Embryonic facial prominence (tissue), 1 donor: ENCODE data around the gene TGFBR1.
A peak's percentile ranks its signal among the peaks of the same experiment; 100 is the strongest.

Experiments used
- DNase-seq: peaks from one replicate; pipeline ENCODE4 v3.0.0-alpha.2; 2016; ENCODE audit errors: extremely low spot score

Gene TGFBR1

GRCh38 chr9:99106044-99106375, 1.1 kb downstream of the TGFBR1 start:
- peak; percentile 40 for DNase-seq

GRCh38 chr9:99107421-99107820, 2.5 kb downstream of the TGFBR1 start:
- no peak for DNase-seq

DNA sequence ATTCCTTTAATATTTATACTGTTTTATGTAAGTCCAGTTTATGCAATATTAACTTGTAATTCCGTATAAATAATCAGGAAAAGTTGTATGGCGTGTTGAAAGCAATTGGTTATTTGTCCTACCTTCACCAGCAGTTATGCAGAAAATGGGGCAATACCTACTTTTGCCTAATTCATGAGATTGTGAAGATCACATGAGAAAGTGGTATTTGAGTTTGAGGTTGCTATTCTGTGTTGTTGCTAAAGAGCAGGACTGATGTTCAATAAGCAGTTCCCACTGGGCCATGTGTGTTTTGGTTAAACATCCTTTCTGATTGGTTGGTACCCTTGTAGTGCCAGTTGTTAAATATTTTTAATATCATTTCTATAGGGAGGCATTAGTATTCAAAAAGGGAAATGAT, 3.2 kb downstream of the TGFBR1 start:
- no peak for DNase-seq

GRCh38 chr9:99109522-99109921, 4.6 kb downstream of the TGFBR1 start:
- no peak for DNase-seq

DNA sequence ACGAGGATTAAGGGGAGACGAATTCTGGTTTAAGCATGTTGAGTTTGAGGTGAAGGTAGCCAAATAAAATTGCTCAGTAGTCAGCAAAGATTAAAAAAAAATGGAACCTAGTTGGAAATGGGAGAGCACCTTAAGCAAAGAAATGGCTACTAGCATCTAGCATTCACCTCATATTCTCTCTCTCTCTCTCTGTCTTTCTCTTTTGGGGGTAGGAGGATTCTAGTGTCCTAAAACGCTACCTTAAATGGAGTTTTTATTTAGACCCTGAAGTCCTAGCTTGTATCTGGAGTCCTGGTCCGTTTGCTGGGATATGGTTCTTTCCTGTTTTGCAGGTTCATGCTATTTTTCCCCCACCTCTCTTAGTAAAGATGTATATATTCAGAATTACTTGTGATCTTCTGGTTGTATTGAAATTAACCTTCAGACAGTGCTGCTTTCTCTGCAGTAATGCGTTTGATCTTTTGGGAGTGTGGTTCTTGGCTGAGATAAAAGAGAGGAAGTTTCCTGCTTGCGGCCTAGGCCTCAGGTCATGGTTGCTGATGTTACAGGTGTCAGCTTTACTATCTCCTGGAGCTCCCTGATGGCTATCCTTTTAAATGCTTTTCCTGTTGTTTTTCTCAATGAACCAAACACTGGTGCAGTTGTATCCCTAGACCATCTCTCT, 8.0 kb downstream of the TGFBR1 start:
- no peak for DNase-seq

DNA sequence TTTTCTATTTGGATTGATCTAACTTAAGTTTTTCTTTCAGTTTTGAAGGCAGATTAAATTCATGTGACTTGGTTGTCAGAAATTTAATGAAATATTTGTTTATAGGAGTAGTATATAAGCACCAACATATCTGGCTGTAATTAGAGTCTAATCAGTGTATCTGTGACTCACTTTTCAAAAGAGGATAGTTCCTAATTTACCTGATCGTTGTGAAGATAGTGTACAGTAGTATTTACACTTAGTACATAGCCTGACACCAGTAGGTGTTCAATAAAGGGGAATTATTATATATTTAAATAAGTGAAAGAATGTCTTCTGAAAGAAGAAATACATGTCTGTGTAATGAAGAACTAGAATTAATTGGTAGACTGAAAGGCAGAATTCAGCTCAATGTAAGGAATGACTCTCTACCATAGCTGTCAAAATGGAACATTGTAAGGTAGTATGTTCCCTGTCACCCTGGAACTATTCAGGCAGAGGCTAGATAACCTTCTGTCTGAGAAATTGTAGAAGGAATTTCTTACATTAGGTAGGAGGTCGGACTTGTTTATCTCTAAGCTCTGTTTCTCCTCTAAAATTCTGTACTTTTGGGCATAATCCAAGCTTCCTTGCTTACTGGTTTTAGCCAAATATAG, 8.6 kb downstream of the TGFBR1 start:
- no peak for DNase-seq

GRCh38 chr9:99114049-99114440, 9.1 kb downstream of the TGFBR1 start:
- DNase-seq: no peak

DNA sequence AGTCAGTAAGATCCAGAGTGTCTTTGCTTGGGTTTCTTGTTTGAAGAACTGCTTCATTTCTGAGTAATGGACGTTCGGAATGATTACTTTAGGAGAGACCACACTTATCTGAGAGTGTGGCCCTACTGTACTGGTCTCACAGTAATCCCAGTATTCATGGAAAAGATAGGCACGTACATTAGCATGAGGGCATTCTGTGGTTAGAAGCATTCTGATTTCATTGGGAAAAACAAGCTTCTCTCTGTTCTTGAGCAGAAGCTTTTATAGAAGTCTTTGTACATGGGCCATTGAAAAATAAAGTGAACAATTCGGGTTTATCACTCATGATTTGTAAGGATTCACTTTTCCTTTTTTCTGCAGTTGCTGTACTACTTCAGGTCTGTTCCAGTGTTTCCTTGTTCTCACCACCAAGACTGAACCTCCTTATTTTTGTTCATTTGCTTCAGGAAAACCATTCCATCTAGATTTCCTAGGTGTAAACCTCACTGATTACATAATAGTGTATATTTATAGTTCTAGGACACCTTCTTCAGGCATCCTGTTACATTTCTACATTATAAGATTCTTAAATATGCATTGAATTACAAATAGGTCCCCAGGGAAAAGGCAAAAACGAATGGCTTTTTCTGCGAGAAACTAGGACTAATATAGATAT, 10.1 kb downstream of the TGFBR1 start:
- no peak for DNase-seq

DNA sequence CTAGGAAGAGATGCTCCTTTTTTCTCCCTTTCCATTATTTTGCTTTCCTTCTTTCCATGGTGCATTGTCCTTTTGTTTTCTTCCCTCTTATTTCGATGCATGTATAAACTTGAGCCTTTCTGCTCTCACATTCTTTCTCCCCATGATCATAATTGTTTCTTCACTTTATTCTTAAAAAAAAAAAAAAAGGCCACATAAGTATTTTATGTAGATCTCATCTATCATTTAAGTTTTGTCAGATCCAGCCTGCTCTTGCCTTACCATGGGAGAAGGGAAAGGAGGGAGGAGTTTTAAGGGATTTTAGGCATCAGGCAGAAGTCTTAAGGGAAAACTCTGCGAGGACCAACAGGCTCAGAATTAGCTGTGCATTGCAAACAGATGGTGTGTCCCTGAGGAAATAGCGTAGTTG, 11.1 kb downstream of the TGFBR1 start:
- DNase-seq: no peak

DNA sequence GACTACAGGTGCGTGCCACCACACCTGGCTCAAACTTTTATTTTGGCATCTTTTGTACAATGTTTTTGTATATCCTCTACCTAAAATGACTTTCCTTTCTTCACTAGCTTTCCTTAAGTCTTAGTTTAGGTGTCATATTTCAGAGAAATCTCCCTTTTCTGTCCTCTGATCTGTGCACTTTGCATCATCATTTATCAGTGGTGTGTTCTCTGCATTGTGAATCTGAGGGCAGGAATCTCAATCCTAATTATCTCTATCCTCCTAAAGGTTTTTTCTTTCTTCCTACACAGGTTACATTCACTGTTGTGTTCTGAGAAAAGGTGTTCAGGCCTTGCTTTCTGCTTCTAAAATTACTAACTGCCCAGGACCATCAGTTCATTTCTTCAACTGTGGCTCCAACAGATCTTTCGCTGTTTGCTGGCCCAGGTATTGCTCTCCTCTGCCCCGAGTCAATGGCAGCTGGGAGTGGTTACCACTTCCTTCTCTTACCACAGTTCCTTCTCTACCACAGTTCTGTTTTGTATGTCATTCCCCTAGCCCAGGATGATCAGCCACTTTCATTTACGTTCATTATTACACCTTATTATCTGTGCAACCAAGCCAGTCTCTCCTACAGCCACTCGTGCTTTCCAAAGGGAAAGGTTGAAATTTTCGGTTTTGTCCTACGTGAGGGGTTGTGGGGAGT, 14.0 kb downstream of the TGFBR1 start:
- DNase-seq: no peak

GRCh38 chr9:99119976-99120655, 15.2 kb downstream of the TGFBR1 start:
- no peak for DNase-seq

- no peak for DNase-seq
Measured at GRCh38 chr9:99121604-99122003, 16.7 kb downstream of the TGFBR1 start.

DNA sequence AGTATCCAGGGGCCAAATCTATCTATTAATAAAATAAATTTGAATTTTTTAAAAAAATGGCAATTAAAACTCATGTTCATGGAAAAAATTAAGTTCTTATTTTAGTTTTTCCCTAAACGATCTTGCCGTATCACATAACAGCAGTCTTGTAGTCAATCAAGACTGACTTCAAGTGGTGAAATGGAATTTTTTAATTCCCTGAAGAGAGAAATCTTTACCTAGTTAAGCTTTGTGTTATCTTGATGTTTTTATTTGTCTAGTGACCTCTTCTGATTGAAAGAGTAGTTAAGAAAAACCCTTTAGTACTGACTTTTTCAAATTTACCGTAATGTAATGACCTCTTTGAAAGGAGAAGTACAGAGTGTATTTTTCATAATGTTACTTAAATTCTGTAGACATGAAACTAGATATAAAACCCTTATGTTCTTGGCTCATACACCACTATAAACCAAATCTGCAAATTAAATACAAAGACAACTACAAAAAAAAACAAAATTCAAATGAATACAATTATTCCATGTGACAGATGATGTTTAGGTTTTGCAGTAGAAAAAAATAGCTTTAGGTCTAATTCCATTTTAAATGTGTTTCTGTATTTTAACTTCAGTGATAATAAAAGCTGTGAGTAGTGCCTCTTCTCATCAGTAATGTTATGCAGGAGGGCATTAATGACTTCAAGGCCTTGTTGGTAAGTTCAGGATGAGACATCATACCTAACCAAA, 19.8 kb downstream of the TGFBR1 start:
- DNase-seq: no peak

GRCh38 chr9:99125446-99125845, 20.5 kb downstream of the TGFBR1 start:
- DNase-seq: no peak

DNA sequence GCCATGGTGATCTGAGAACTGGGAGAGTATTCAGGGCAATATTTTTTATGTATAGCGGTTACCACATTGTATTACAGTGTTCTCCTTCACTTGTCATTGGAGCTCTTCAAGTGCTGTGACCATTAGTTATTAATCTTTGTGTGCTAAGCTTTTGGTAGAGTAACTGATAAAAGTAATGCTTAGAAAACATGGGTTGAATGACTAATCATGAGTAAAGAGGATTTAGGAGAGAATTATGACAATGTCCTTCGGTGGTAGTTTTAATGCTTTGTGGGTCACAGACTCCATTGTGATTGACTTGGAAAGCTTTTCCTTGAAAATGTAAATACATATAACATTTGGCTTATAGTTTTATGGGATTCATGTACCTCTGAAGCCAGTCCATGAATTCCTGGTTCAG, 21.4 kb downstream of the TGFBR1 start:
- no peak for DNase-seq

DNA sequence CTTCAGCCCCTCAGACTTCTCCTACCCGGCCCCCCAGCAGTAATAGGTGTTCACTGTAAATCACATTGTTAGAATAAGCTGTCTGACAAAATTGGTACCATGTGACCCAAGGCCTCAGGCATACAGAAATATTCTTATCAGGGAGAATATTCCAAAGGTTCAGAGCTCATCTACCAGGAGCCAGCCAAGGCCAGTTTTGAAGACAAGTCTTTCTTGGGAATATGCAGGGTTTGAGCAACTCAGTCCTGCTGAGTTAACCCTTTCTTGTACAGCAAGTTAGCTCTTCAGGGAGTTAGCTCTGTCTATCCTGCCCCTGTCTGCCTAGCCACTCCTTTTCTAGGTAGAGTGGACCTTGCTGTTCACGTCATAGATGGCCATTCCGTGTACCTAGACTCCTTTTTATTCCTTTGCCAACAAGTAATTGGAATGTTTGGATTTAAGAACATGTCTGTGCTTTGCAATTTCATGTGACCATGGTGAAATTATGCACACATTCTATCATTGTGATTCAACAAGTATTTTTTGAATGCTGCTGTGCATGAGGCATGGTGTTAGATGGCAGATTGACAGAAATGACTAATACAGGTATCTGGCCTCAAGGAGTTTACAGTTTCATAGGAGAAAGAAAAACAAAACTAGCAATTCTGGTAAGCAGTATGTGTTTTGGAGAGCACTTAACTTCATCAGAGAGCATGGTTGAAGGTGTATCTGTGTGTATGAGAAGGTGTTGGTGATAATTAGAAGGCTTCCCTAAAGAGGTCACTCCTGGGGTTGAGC, 22.6 kb downstream of the TGFBR1 start:
- no peak for DNase-seq

DNA sequence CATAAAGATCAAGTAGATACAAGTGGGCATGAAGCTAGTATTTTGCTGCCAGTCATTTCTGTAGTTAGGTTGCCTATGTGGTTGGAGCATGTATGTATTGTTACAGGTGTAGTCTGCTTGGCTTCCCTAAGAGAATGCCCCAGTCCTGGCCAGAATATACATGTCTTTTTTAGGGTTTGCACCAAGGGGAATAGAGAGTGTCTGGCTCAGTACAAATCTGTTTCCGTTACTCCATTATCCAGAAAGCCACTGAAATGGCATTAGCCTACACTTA, 23.2 kb downstream of the TGFBR1 start:
- DNase-seq: no peak

GRCh38 chr9:99129091-99129490, 24.2 kb downstream of the TGFBR1 start:
- no peak for DNase-seq

DNA sequence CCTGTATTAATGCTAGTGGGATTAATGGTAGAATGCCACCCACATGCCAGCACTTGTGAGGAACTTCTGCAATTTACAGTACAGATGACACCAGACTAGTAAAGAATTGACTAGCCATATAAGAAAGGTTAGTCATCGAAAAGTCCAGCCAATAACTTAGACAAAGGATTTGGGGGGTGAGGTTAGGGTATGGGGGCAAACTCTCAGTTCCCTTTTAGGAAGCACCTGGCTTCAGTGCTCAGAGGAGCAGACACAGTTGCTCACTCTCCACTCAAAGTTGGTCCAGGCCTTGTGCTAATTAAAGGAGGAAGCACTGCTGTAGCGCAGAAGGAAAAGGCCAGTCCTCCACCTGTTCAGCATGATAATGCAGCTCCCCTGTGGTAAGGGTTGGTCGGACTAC, 25.2 kb downstream of the TGFBR1 start:
- no peak for DNase-seq

- no peak for DNase-seq
Measured at GRCh38 chr9:99133145-99133544, 28.2 kb downstream of the TGFBR1 start.

DNA sequence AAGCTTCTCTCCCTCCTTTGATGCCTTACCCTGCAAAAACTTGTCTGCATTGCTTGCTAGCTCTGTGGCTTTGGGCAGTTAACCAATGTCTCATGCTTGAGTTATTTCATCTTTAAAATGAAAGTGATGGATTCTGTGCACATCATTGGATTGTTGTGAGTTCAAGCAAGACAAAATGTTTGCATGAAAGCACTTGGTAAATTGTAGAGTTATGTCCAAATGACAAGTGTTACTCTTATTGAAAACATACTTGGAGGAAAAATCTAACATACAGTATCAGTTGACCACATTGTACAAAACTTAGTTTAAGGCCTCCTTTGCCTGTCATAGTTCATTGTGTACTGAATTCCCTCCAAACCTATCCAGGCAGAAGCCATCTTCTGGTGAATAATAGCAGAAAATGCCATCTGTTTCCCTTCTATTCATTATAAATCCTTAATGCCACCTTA, 30.0 kb downstream of the TGFBR1 start:
- no peak for DNase-seq
